HepG2 (cell line): ENCODE data around the gene CRTAC1. TPM values are rescaled to one million over a fixed set of nuclear protein-coding genes. Genes with fewer than 3 reads are reported as not detected.

Experiments
- ATAC-seq: fragments of 200-7000 bp; cut with Tn5 transposase; 3 replicates; pipeline ENCODE4 v1.9.1; 2020; ENCODE audit warnings: mild to moderate bottlenecking, moderate library complexity
- BruUV-seq: library from RNA; stranded (reverse); fragments of 400-500 nt; replicated peaks from 2 replicates; lab custom pipeline; 2021; lab: Mats Ljungman, UMichigan
- CTCF ChIA-PET: fragments of 300-600 bp; formaldehyde crosslinking; extraction: SDS; loops from one replicate; lab custom pipeline; 2021; ENCODE audit warnings: low total read pairs, inconsistent platforms, low intra/inter-chr PET ratio; lab: Yijun Ruan, JAX
- POLR2A ChIA-PET: fragments of 350-600 bp; sonication (Branson Sonifier 250); formaldehyde crosslinking; loops from one replicate; lab custom pipeline; 2020; ENCODE audit warnings: antibody characterized with exemption, inconsistent platforms; lab: Yijun Ruan, JAX
- DNase-seq: peaks from one replicate; pipeline ENCODE4 v3.0.0-alpha.2; 2015; ENCODE audit warnings: low spot score
- FAIRE-seq: peaks from 3 replicates; lab custom pipeline; 2011; peaks lifted over from hg19 to GRCh38; lab: Jason Lieb, UNC
- H2AFZ ChIP-seq: one replicate; pipeline ENCODE4 v1.6.1; 2011; ENCODE audit warnings: low read length, inconsistent platforms
- H3K27ac ChIP-seq: fragments of 300-600 bp; 3 replicates; pipeline ENCODE4 v1.8.0; 2011; ENCODE audit warnings: mixed run types, mild to moderate bottlenecking, mixed read lengths, low read length, inconsistent platforms; ENCODE audit not compliant: insufficient read depth; ENCODE audit errors: extremely low read length
- H3K27me3 ChIP-seq, 2 experiments: fragments of 200-600 bp in 1 of 2; 2 replicates in 1 of 2; 3 replicates in 1 of 2; pipeline versions ENCODE4 v1.6.0 to v1.8.0; 2011; ENCODE audit warnings: low read length in 2 of 2, mild to moderate bottlenecking in 2 of 2, moderate library complexity in 2 of 2, inconsistent platforms in 1 of 2; ENCODE audit not compliant: insufficient read depth in 2 of 2, control insufficient read depth in 1 of 2
- H3K36me3 ChIP-seq, 2 experiments: fragments of 200-600 bp in 1 of 2; replicated peaks in 1 of 2; 2 replicates in 1 of 2; 3 replicates in 1 of 2; pipeline versions ENCODE4 v1.5.1 to v1.8.0; 2011; ENCODE audit warnings: low read length in 2 of 2, inconsistent platforms in 1 of 2; ENCODE audit not compliant: insufficient read depth in 2 of 2, control insufficient read depth in 1 of 2
- H3K4me1 ChIP-seq: 2 replicates; pipeline ENCODE4 v1.5.1; 2012; ENCODE audit warnings: low read length, inconsistent platforms; ENCODE audit not compliant: insufficient read depth
- H3K4me2 ChIP-seq: 2 replicates; pipeline ENCODE4 v1.6.0; 2011; ENCODE audit warnings: low read depth, low read length, inconsistent platforms
- H3K4me3 ChIP-seq, 3 experiments: fragments of 200-600 bp in 1 of 3; sonication (generic), shearing (Covaris generic) in 1 of 3; replicated peaks in 1 of 3; 2 replicates each; pipeline ENCODE4 v1.5.1; 2011 to 2016; ENCODE audit warnings: low read length in 3 of 3, inconsistent platforms in 2 of 3, low read depth in 2 of 3, mild to moderate bottlenecking in 2 of 3, control low read depth in 1 of 3, mixed read lengths in 1 of 3; ENCODE audit not compliant: insufficient read depth in 1 of 3
- H3K79me2 ChIP-seq: one replicate; pipeline ENCODE4 v1.6.1; 2011; ENCODE audit warnings: low read length, inconsistent platforms; ENCODE audit not compliant: insufficient read depth
- H3K9ac ChIP-seq: 2 replicates; pipeline ENCODE4 v1.6.0; 2011; ENCODE audit warnings: mild to moderate bottlenecking, low read depth, low read length, inconsistent platforms; ENCODE audit not compliant: insufficient read depth
- H3K9me3 ChIP-seq: 2 replicates; pipeline ENCODE4 v1.5.1; 2012; ENCODE audit warnings: mild to moderate bottlenecking, low read length
- H4K20me1 ChIP-seq: 2 replicates; pipeline ENCODE4 v1.6.0; 2011; ENCODE audit warnings: inconsistent platforms, mild to moderate bottlenecking, low read length, moderate library complexity; ENCODE audit not compliant: insufficient read depth
- EHMT2 ChIP-seq: fragments of 200-600 bp; sonication (generic); IDR thresholded peaks from 2 replicates; pipeline ENCODE4 v1.7.0; 2017; ENCODE audit warnings: antibody characterized with exemption, low read depth, low read length, borderline replicate concordance
- FOXJ3 ChIP-seq: sonication (generic); formaldehyde crosslinking; IDR thresholded peaks from 2 replicates; pipeline ENCODE4 v1.4.0; 2020; ENCODE audit warnings: missing genetic modification reagents, mild to moderate bottlenecking, borderline replicate concordance
- MIER2 ChIP-seq: IDR thresholded peaks from 2 replicates; pipeline ENCODE4 v1.6.1; 2016; ENCODE audit warnings: missing biosample characterization, missing genetic modification reagents
- TGIF2 ChIP-seq: IDR thresholded peaks from 2 replicates; pipeline ENCODE4 v1.6.1; 2016; ENCODE audit warnings: control low read depth, missing compliant biosample characterization
- ZNF235 ChIP-seq: sonication (generic); formaldehyde crosslinking; IDR thresholded peaks from 2 replicates; pipeline ENCODE4 v1.8.1; 2023; ENCODE audit warnings: mild to moderate bottlenecking, missing genetic modification reagents, borderline replicate concordance
- WGBS: methylation state at CpG from one replicate; pipeline ENCODE4 v1.1.6; 2017; ENCODE audit warnings: low lambda C conversion rate; 5-methylcytosine and 5-hydroxymethylcytosine counted together
- in situ Hi-C: cut with HindIII; loops from 2 replicates; pipeline ENCODE4 v1.10.0; 2017; ENCODE audit warnings: low pct_unique_long_range_greater_than_20kb; ENCODE audit not compliant: extremely low pct_ligation_motif_present
- intact Hi-C: fragments of 100-400 bp; cut with micrococcal nuclease; formaldehyde crosslinking; loops from one replicate; pipeline ENCODE4 v1.10.0; 2022; ENCODE audit not compliant: unreplicated experiment
- polyA plus RNA-seq, 8 experiments: library from polyadenylated mRNA; depleted of rRNA in 3 of 8; stranded (reverse) in 7 of 8; unstranded in 1 of 8; fragments of >200 nt; fragmentation: Illumina TruSeq in 4 of 8; extraction: Trizol in 4 of 8; gene quantifications; 2 replicates each; pipeline versions ENCODE4 v1.2.1 to v1.2.3, GENCODE V29; 2011 to 2016; ENCODE audit warnings: low read depth in 4 of 8, missing spikeins in 1 of 8, mixed read lengths in 1 of 8; ENCODE audit not compliant: insufficient read depth in 1 of 8
- total RNA-seq, 5 experiments: library from RNA; depleted of rRNA; stranded (reverse); fragments of >200 nt; fragmentation: Illumina TruSeq; extraction: Trizol; gene quantifications; 2 replicates each; pipeline ENCODE4 v1.2.3, GENCODE V29; 2016; ENCODE audit warnings: low read depth in 1 of 5
- TF ChIP-seq, protein P1 (sequence below): sonication (generic); formaldehyde crosslinking; IDR thresholded peaks from 2 replicates; pipeline ENCODE4 v1.4.0; 2020; ENCODE audit warnings: mild to moderate bottlenecking, missing genetic modification reagents
- TF ChIP-seq, protein P2 (sequence below): sonication (generic); formaldehyde crosslinking; conservative IDR thresholded peaks from 2 replicates; pipeline ENCODE4 v1.4.0; 2020; ENCODE audit warnings: missing genetic modification reagents
- TF ChIP-seq, protein P3 (sequence below), 2 experiments: IDR thresholded peaks; 2 replicates each; pipeline ENCODE4 v1.6.1; 2011 to 2012; ENCODE audit warnings: low read length in 2 of 2, borderline replicate concordance in 1 of 2, low read depth in 1 of 2, mild to moderate bottlenecking in 1 of 2, moderate library complexity in 1 of 2

CRTAC1 gene
- total and polyA plus RNA-seq, 2 of the 13 experiments (the other 11 are each of a cell fraction or from before 2014, with no cell fraction given): not detected

DNA sequence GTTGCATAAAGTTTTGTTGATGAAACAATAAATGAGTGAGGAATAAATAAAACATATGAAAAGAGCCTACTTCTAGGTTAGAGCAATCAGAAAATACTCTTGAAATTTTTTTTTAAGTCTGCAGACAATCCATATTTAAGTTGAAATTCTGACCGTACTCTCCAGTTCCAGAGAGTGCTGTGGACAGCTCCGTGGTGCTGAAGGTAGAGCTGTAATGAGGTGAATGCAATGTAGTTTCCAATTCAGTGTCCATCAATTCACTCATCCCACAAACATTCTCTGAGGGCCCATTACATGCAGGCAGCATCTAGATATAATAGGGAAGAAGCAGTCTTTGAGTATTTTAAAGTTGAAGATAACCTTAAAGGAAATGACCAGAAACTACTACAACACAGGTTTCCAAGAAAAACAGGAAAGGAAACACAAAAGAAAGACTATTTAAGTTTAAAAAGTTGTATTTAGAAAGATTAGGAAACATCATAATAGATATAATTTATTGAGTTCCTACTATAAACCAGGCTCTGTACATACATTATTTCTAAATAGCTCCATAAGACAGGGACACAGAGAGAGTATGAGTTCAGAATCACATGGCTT is 44.0 kb upstream of the CRTAC1 start:
- intact Hi-C loops: no loop called here
- Histone ChIP-seq H3K27ac (no peak overlapping the region), H3K79me2 (no peaks in the 10 kb centered on the region), H3K9ac (no peak overlapping the region), H3K4me2 (no peak overlapping the region), H3K4me3 (no peak overlapping the region), H4K20me1 (no peaks in the 10 kb centered on the region), H3K27me3 (no peaks in the 10 kb centered on the region), H3K4me1 (no peaks in the 10 kb centered on the region), H3K9me3 (no peaks in the 10 kb centered on the region), H2AFZ (no peak overlapping the region), H3K36me3 (no peaks in the 10 kb centered on the region)
- in situ Hi-C loops: no loop called here
- WGBS: 7% methylated on average over 2 of the region's 2 CpGs
- ChIA-PET POLR2A (no interaction called here), CTCF (no interaction called here)
- no peak for FAIRE-seq
- BruUV-seq: no TSS peak
- no peak for ATAC-seq
- no peak for DNase-seq
- TF ChIP-seq, protein P1, sequence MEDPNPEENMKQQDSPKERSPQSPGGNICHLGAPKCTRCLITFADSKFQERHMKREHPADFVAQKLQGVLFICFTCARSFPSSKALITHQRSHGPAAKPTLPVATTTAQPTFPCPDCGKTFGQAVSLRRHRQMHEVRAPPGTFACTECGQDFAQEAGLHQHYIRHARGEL (CRISPR knock-in tag): no peak
- TF ChIP-seq FOXJ3 (CRISPR knock-in tag) (no peak), ZNF235 (CRISPR knock-in tag) (no peak), EHMT2 (peak; percentile 64; the same call in 1 of the 2 replicates), MIER2 (CRISPR knock-in tag) (peak; percentile 94), TGIF2 (CRISPR knock-in tag) (no peak)
- TF ChIP-seq, protein P2, sequence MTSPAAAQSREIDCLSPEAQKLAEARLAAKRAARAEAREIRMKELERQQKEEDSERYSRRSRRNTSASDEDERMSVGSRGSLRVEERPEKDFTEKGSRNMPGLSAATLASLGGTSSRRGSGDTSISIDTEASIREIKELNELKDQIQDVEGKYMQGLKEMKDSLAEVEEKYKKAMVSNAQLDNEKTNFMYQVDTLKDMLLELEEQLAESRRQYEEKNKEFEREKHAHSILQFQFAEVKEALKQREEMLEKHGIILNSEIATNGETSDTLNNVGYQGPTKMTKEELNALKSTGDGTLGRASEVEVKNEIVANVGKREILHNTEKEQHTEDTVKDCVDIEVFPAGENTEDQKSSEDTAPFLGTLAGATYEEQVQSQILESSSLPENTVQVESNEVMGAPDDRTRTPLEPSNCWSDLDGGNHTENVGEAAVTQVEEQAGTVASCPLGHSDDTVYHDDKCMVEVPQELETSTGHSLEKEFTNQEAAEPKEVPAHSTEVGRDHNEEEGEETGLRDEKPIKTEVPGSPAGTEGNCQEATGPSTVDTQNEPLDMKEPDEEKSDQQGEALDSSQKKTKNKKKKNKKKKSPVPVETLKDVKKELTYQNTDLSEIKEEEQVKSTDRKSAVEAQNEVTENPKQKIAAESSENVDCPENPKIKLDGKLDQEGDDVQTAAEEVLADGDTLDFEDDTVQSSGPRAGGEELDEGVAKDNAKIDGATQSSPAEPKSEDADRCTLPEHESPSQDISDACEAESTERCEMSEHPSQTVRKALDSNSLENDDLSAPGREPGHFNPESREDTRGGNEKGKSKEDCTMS: no peak
- TF ChIP-seq, protein P3, sequence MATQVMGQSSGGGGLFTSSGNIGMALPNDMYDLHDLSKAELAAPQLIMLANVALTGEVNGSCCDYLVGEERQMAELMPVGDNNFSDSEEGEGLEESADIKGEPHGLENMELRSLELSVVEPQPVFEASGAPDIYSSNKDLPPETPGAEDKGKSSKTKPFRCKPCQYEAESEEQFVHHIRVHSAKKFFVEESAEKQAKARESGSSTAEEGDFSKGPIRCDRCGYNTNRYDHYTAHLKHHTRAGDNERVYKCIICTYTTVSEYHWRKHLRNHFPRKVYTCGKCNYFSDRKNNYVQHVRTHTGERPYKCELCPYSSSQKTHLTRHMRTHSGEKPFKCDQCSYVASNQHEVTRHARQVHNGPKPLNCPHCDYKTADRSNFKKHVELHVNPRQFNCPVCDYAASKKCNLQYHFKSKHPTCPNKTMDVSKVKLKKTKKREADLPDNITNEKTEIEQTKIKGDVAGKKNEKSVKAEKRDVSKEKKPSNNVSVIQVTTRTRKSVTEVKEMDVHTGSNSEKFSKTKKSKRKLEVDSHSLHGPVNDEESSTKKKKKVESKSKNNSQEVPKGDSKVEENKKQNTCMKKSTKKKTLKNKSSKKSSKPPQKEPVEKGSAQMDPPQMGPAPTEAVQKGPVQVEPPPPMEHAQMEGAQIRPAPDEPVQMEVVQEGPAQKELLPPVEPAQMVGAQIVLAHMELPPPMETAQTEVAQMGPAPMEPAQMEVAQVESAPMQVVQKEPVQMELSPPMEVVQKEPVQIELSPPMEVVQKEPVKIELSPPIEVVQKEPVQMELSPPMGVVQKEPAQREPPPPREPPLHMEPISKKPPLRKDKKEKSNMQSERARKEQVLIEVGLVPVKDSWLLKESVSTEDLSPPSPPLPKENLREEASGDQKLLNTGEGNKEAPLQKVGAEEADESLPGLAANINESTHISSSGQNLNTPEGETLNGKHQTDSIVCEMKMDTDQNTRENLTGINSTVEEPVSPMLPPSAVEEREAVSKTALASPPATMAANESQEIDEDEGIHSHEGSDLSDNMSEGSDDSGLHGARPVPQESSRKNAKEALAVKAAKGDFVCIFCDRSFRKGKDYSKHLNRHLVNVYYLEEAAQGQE (IDR thresholded peaks at IDR 0.05; ENCODE audit: borderline replicate concordance in 1 of 2, low read depth in 1 of 2, low read length in 2 of 2): peak; percentile 64 to 96
